Astrocyte (in vitro differentiated cells and primary cell): ENCODE measurements around the gene MFAP2.
"Not testable (repeated sequence)": the region's sequence is repeated elsewhere in the genome, so short reads cannot be mapped to it uniquely, and the experiment has no call there.

Source experiments
- EZH2 ChIP-seq: IDR thresholded peaks from 2 replicates; pipeline ENCODE4 v1.6.1; 2012; ENCODE audit warnings: mild to moderate bottlenecking, low read length, inconsistent platforms; ENCODE audit not compliant: insufficient read depth
- TF ChIP-seq, protein P1 (sequence below): IDR thresholded peaks from 2 replicates; pipeline ENCODE4 v1.5.1; 2011; ENCODE audit warnings: low read depth, mild to moderate bottlenecking, inconsistent platforms, low read length, moderate library complexity; ENCODE audit not compliant: insufficient read depth

DNA sequence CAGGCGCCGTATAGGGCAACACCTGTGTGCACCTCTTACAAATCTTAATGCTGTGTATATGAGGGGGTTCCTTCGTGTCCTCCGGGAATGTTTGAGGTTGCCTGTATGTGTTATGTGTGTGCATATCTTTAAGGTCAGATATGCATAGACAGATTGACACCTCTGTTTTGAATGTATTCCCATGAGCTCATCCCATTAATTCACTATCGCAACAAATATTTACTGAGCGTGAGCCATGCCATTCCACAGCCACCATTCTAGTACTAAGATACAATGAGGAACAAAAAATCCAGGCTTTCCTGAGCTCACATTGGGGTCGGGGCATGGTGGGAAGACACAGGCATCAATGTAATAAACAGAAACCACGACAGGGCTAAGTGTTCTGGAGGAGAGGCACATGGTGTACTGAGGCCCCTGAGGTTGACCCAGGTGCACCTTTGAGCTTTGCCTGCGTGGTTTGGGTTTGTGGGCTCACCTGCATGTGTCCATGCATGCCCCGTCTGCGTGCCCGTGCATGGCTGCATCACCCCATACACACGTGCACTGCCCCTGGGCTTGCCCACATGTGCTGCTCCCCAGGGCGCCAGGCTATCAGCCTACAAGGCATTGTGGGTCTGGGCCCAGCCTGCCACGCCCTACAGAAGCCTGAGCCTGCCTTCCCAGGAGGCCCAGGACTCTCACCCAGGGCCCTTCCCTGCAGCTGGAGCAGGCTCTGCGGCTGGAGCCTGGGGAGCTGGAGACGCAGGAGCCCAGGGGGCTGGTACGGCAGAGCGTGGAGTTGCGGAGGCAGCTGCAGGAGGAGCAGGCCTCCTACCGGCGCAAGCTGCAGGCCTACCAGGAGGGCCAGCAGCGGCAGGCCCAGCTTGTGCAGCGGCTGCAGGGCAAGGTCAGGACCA, 51.0 kb downstream of the MFAP2 start:
- TF ChIP-seq, protein P1, sequence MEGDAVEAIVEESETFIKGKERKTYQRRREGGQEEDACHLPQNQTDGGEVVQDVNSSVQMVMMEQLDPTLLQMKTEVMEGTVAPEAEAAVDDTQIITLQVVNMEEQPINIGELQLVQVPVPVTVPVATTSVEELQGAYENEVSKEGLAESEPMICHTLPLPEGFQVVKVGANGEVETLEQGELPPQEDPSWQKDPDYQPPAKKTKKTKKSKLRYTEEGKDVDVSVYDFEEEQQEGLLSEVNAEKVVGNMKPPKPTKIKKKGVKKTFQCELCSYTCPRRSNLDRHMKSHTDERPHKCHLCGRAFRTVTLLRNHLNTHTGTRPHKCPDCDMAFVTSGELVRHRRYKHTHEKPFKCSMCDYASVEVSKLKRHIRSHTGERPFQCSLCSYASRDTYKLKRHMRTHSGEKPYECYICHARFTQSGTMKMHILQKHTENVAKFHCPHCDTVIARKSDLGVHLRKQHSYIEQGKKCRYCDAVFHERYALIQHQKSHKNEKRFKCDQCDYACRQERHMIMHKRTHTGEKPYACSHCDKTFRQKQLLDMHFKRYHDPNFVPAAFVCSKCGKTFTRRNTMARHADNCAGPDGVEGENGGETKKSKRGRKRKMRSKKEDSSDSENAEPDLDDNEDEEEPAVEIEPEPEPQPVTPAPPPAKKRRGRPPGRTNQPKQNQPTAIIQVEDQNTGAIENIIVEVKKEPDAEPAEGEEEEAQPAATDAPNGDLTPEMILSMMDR: not testable (repeated sequence)
- not testable (repeated sequence) for TF ChIP-seq EZH2
